Kidney (tissue), 14 donors: ENCODE results near the gene ANG. TPM values are rescaled to one million over a fixed set of nuclear protein-coding genes. Genes with fewer than 3 reads are reported as not detected.

ENCODE experiments used
- DNase-seq, 5 donors: peaks; one replicate each; pipeline ENCODE4 v3.0.0-alpha.2; 2013 to 2020
- FAIRE-seq: peaks from 2 replicates; lab custom pipeline; 2012; peaks lifted over from hg19 to GRCh38; lab: Jason Lieb, UNC
- H3K27ac ChIP-seq, 2 donors: one replicate each; pipeline ENCODE4 v1.7.0; 2013; ENCODE audit warnings: low read depth in 2 of 2, low read length in 2 of 2, inconsistent platforms in 1 of 2
- H3K27me3 ChIP-seq: one replicate; pipeline ENCODE4 v1.7.1; 2013; ENCODE audit warnings: low read length, inconsistent platforms; ENCODE audit not compliant: control insufficient read depth, insufficient read depth
- H3K36me3 ChIP-seq, 3 donors: one replicate each; pipeline versions ENCODE4 v1.7.0 to v1.7.1; 2013; ENCODE audit warnings: low read length in 3 of 3, control low read depth in 1 of 3, inconsistent platforms in 1 of 3; ENCODE audit not compliant: insufficient read depth in 3 of 3, control insufficient read depth in 2 of 3
- H3K4me1 ChIP-seq, 3 donors: one replicate each; pipeline versions ENCODE4 v1.7.0 to v1.7.1; 2013; ENCODE audit warnings: low read length in 3 of 3, inconsistent platforms in 1 of 3, low read depth in 1 of 3; ENCODE audit not compliant: control insufficient read depth in 2 of 3, insufficient read depth in 2 of 3
- H3K4me3 ChIP-seq, 3 donors: one replicate each; pipeline versions ENCODE4 v1.7.0 to v1.8.1; 2013; ENCODE audit warnings: low read length in 3 of 3, control low read depth in 1 of 3, inconsistent platforms in 1 of 3
- H3K9ac ChIP-seq, 3 donors: one replicate each; pipeline versions ENCODE4 v1.7.0 to v1.7.1; 2013; ENCODE audit warnings: low read length in 3 of 3, control low read depth in 1 of 3, inconsistent platforms in 1 of 3
- H3K9me3 ChIP-seq, 3 donors: one replicate each; pipeline versions ENCODE4 v1.7.0 to v1.7.1; 2013; ENCODE audit warnings: low read length in 3 of 3, control low read depth in 1 of 3, inconsistent platforms in 1 of 3; ENCODE audit not compliant: control insufficient read depth in 2 of 3, insufficient read depth in 1 of 3
- CTCF ChIP-seq: IDR thresholded peaks from 3 replicates; pipeline ENCODE4 v1.5.1; 2012; ENCODE audit warnings: mild to moderate bottlenecking, moderate library complexity, borderline replicate concordance; ENCODE audit not compliant: insufficient read depth; ENCODE audit errors: extremely low read depth
- intact Hi-C: fragments of 100-400 bp; cut with DNase I; formaldehyde crosslinking; loops from one replicate; pipeline ENCODE4 v1.11.1; 2022
- polyA plus RNA-seq: library from polyadenylated mRNA; stranded (reverse); fragments of 350-450 nt; fragmentation: Illumina TruSeq; extraction: RNeasy Lipid Tissue Mini Kit (QIAGEN cat#74804); gene quantifications from one replicate; pipeline ENCODE4 v1.2.3, GENCODE V29; 2014; ENCODE audit warnings: low read depth, low replicate concordance; ENCODE audit not compliant: insufficient read depth
- total RNA-seq: library from RNA; stranded (reverse); fragmentation: NEBNext Ultra II Directional; extraction: Animal tissue kit (Norgen Biotek cat#: 25700); gene quantifications from one replicate; pipeline ENCODE4 v1.2.1, GENCODE V29; 2021
- donor health status: control.
- donor health status: control.
- donor health status: control.
- donor health status: control.
- donor health status: control.
- donor health status: DM: yes; HTN: yes; CAD: no.
- donor health status: Normal renal cell carcinoma (clear cell type).

ANG gene
- total and polyA plus RNA-seq, 2 donors from 2014 or later: 19.4 to 24.5 TPM

GRCh38 chr14:20711685-20712084 is 23.1 kb downstream of the ANG start:
- no peak for TF ChIP-seq CTCF
- no peak for FAIRE-seq
- Histone ChIP-seq H3K4me3 (no peak overlapping the region), H3K9me3 (no peaks in the 10 kb centered on the region), H3K9ac (no peak overlapping the region), H3K36me3 (no peaks in the 10 kb centered on the region), H3K27ac (no peak overlapping the region), H3K4me1 (peaks cover 0 to 39% (median 6%) of the 10 kb centered on the region in 3 donors), H3K27me3 (no peaks in the 10 kb centered on the region)
- DNase-seq: no peak
- intact Hi-C loops: no loop called here

GRCh38 chr14:20712904-20713303 is 24.3 kb downstream of the ANG start:
- Histone ChIP-seq H3K9me3 (no peaks in the 10 kb centered on the region), H3K27ac (no peak overlapping the region), H3K4me3 (no peak overlapping the region), H3K4me1 (peaks cover 0 to 36% (median 6%) of the 10 kb centered on the region in 3 donors), H3K9ac (no peak overlapping the region), H3K36me3 (no peaks in the 10 kb centered on the region), H3K27me3 (no peaks in the 10 kb centered on the region)
- DNase-seq (no peak), FAIRE-seq (no peak)
- intact Hi-C loops: no loop called here
- TF ChIP-seq CTCF: no peak

DNA sequence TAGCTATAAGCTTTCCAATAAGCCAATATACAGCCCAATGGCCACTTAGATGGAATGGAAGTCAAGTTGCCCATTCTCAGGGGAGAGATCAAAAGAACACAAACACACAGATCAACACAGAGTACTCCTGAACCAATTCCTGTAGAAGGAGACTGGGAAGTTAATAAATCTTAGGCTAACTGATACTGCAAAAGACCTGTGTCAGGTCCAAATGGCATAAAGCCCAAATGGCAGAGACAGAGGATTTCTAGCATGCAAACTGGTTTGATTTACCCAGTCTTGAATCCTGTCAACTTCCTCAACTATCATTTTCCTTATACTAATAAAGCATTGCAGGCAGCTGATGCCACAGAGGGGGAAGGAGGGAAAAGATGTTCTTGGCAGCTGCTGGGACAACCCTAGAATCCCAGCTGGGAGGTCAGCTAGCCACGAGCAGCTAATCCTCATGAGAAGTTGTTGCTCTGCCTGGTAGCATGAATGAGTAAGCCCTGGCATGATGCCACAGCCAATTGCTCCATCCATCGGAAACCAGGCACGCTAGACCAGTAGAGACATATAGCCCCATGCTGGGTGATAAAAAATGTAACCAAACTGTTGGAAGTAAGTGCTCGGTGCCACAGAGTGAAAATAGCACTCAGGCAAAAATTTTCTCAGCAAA is 26.2 kb downstream of the ANG start:
- no peak overlapping the region for H3K4me3 ChIP-seq
- peak in 1 of 5 donors; percentile 76 for DNase-seq
- H3K36me3 ChIP-seq: no peaks in the 10 kb centered on the region
- intact Hi-C loops: no loop called here
- FAIRE-seq: no peak
- H3K27me3 ChIP-seq: no peaks in the 10 kb centered on the region
- TF ChIP-seq CTCF: no peak
- H3K9me3 ChIP-seq: no peaks in the 10 kb centered on the region
- peaks cover 0 to 23% (median 12%) of the 10 kb centered on the region in 3 donors for H3K4me1 ChIP-seq
- H3K27ac ChIP-seq: no peak overlapping the region
- no peak overlapping the region for H3K9ac ChIP-seq
